GM21737 (cell line): ENCODE measurements around the gene EIF2B2.
A peak's percentile ranks its signal among the peaks of the same experiment; 100 is the strongest.

Experiments
- ATAC-seq: cut with Tn5 transposase; IDR thresholded peaks from one replicate; pipeline ENCODE4 v1.9.1; 2021; ENCODE audit warnings: mild to moderate bottlenecking, moderate library complexity; ENCODE audit not compliant: unreplicated experiment

Gene EIF2B2

DNA sequence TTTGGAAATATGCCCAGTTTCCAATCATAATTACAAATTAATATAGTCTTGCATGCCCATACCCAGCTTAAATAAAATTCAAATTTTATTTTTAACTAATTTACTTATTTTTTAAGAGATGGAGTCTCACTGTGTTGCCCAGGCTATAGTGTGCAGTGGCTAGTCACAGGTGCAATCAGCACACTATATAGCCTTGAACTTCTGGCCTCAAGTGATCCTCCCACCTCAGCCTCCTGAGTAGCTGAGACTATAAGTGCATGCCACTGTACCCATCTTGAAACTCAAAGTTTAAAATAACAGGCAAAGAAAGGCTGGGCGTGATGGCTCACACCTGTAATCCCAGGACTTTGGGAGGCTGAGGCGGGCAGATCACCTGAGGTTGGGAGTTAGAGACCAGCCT, 38.2 kb downstream of the EIF2B2 start:
- ATAC-seq, result no peak

DNA sequence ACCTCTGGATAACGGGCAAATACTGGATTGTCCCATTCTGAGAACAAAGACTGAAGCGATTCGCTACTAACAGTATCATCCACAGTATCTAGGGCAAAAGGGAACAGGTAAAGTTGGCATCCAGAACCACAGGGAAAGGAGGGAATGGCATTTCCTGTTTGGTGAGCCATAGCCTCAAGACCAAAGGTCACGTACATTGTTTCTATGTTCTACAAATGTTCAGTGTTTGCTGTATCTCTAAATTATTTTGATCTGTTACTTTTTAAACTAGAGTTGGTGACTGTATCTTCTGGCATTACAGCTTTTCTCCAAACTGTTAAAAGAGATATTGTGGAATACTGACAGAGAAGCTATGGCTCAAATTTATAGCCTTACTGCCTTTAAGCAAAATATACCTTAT, 38.9 kb downstream of the EIF2B2 start:
- no peak for ATAC-seq

DNA sequence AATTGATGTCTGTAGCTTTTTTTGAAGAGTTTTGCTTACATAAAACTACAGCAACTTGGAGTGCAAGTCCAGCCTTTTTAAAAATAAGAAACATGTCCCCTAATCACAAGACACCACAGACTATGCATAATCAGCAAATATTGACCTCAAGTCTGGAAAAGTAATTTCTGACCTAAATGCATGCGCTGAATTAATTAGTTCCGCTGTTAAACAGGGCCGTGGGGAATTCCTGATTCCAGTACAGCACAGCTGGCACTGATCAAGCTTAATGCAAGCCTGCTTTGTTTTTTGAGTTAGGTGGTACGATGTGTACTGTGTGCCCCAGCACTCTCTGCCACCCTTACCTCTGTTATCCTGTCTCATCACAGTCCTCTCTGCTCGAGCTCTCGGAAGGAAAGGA, 39.3 kb downstream of the EIF2B2 start:
- ATAC-seq, result no peak

DNA sequence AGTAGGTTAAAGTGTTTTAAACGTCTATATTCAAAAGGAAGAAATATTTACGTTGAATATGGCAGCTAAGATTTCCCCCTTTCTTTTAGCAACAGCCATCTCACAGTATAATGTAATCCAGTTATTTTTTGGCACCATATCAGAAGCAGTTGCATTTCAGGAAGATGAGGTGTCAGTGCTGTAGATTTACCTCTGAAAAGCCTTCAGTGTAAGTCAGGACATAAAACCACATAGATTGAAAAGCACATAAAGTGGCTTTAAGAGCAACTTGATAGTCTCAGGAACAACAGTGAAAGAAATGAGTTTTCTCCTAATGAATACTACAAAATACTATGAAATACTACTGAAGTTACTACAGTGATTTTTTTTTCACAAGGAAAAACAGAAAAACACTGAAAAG, 41.6 kb downstream of the EIF2B2 start:
- no peak for ATAC-seq

DNA sequence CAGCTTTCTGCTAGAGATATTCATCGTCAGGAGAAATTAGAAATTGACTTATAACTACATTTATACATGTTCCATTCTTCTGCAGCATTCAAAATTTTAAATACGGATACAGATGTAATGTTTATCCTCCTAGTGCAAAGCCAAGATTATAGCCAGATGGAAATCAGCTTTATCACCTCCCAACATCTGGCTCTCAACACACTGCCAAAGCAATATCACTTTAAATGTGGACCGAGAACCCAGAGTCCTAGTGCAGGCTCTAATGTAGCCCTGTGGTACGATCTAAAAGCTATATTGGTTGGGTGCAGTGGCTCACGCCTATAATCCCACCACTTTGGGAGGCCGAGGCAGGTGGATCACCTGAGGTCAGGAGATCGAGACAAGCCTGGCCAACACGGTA, 42.0 kb downstream of the EIF2B2 start:
- ATAC-seq, result no peak

DNA sequence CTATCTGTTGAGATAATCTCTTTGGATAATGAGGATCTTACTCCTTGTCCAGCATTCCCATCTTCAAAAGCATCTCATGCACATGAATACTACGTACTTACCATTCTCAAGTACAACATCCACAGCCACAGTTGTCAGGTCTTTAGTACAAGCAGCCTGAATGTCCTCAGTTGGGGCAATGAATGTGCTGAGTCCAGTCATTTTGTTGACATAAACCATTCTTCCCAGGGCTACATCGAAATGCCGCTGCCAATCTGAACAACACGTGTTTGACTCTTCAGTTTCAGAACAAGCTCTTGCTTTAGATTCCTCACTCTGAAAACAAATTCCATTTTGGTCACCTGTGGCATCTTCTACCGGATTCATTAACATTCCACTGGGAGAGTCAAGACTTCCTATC, 43.6 kb downstream of the EIF2B2 start:
- ATAC-seq, result no peak

DNA sequence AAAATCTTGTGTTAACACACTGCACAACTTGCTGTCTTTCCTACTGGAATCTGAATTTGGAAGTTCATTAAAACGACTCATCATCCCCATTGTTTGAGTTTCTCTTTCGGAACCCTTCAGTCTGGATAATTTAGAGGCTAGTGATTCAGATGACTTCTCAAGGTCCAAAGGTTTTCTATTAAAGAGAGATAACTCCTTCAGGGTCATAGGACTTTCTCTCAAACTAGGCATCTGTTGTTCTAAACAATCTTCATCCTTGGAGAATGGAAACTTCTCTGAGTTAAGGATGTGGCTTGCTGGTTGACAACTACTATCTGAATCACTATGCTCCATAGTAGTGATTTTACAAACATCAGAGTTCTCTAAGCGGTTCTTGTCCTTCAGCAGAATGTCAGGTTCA, 44.2 kb downstream of the EIF2B2 start:
- ATAC-seq, result no peak

DNA sequence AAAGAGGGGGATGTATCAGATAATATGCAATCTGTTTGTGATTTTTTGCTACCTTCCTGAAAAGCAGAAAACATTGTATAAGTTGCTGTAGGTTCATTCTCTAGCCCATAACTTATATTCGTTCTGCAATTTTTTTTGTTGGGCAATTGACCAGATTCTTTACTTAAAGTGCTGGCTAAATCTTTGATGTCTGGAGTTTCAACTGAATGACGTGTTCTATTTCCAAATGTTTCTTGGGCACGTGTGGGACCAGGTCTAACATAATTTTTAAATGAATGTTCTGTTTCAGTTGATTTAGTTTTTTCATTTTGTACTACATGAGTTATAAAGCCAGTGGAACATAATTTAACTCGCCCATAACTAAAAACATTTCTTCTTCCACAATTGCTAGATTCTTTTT, 44.8 kb downstream of the EIF2B2 start:
- no peak for ATAC-seq

DNA sequence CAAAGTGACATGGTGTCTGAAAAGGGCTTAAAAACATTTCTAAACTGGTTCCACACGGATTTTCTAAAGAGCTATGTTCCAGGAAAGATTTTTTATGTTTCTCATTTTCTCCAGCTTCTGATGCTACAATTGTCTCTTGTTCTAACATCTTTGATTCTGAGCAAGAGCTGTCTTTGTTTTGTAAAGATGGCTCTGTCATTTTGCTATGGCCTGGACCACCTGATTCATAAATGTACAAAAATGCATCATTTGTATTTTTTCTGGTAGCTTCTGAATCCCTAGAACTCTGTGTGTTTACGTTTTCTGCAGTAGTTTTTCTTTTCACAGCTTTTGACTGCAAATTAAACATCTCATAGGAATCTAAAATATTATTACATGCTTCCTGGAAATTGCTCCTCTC, 45.4 kb downstream of the EIF2B2 start:
- ATAC-seq, result no peak

DNA sequence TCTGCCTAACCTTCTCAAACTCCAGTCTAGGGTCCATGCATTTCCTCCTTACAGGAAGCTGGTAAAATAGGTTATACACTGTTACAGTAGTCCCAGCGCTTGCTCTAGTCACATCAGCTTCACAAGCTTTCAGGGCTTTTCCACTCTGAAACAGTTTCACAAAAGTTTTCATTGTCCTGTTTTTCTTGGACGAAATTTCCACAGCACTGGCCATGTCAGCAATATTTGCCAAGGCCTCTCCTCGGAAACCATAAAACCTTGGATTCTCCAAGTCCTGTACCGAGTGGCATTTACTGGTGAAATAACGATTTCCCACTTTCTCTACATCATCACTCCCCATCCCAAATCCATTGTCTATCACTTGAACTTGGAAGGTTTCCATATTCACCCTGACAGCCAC, 46.4 kb downstream of the EIF2B2 start:
- ATAC-seq, result no peak

DNA sequence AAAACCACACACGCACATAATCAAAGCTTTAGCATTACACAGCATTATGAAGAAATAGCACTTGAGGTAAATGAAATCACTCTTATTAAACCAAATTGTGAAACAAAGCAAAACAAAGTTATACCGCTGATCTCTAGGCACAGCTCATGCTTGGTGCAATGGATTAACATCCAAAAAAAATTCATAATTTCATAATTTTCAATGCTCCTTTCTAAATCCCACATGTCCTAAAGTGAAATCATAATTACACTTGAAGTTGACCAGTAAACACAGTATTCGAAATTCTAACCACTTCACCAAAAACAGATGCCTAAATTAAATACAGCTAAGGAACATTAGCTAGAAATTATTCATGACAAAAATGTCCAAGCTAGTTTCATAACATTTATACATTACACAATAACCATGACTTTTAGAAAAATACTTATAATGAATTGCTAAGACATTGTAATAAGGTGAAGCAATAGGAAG, 47.0 kb downstream of the EIF2B2 start:
- ATAC-seq, result no peak

DNA sequence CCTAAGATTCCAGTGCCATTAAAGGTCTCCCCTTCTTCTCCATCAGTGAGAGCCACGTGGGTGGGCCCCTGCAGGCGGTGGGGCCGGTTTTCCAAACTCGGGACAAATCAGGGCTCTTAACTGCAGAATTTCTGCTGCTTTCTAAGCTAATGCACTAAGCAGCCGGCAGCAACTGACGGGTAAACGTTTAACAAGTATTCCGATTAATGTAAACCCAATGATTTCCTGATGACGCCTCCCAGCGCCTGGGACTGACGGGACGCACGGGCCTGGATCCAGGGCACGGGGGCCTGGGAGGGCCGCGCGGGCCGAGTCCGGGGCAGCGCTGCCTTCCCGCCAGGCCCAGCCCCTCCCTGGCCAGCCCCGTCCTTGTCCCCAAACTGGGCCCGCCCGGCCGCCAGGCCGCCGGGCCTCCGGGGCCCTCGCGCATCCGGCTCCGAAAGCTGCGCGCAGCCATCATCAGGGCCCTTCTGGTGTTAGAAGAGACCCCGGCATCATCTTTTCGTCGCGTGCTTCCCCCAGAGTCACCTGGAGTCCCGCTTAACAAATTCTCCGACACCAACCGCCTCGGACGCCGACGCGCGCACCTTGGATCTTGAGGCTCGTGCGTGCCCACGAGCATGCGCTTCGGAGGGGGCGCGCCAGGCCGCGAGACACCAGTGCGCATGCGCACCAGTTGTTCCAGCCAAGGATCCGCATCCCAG, 48.3 kb downstream of the EIF2B2 start, which contains the start of gene MLH3:
TSS of gene MLH3 (minus strand) at position 616 of the 704 bp plus-strand sequence. CDS start 1,812 bp downstream, outside the sequence.
- ATAC-seq, result peak; percentile 66

DNA sequence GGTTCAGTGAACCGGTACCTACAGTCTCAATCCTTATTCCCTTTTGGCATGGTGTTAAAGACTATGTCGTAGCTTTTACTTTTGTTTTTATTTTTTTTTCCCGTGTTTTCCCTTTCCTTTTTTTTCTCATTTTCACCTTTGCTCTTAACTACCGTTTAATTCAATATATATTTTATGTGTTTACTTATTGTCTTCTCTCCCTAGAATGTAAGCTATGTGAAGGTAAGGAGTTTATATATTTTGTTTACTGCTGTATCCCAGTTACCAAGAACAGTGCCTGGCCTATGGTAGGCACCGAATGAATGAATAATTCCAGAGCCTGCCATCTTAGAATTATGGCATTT, 48.8 kb downstream of the EIF2B2 start:
- ATAC-seq, result no peak

DNA sequence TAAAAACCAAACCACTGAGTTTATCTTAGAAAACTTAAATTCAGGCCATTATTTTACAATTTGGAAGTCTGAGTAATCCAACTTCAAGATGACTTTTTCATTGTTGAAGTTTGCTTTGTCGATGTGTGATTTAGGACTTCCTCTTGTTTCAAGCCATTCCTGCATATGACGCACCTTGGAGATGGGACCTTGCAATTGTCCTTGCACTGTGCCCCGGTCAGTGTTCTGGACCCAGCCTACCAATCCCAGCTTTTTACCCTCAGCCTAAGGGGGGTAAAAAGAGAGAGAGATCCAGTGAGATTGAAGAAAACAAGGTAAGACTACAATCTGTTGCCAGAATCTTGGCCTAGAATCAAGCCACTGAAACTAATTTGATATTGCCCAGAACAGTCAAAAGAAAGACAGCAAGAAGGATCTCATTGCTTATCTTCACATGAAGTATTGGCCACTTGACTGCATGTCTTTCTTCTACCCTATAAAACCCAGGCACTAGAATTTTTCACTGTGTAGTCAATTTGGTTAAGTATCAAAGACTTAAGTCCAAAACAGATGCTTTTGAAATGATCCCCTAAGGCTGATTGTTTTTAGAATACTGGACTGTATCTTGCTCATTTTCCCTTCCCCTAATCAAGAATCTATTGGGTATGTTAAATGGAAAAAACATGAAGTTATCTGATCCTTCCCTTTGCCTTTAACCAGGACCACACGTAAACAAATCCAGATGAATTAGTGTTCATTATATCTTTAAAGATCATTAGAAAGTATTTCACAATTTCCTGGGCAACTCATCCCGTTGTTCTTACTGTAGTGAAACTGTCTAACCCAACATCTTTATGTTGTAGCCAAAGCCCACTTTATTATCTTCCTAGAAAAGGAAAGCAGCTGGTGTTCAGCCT, 50.9 kb downstream of the EIF2B2 start:
- ATAC-seq, result no peak

DNA sequence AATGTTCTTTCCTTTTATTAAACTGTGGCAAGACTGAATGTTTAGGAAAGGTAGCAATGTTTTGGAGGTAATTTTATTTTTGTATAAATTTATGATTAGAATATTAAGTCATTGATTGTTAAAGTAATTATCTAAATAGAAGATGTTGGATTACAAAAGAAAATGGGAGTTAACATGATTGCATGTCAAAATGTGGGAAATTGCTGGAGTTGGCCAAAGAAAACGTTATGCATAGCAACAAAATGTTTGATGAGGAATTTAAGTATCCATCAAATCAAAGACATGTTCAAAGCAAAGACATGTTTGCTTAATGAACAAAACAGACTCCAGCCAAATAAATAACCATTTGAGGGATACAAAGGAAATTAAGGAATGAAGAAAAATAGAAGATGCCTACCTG, 51.7 kb downstream of the EIF2B2 start:
- no peak for ATAC-seq

DNA sequence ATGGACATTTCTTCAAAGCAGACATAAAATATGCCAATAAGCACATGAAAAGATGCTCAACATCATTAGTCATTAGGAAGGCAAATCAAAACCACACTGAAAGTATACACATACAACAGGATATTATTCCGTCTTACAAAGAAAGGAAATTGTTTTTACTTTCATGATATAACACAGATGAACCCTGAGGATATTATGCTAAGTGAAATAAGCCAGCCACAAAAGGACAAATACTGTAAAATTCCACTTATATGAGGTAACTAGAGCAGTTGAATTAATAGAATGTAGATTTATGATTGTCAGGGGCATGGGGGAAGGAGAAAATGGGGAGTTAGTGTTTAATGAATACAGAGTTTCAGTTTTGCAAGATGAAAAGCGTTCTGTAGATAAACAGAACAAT, 56.9 kb downstream of the EIF2B2 start:
- no peak for ATAC-seq

DNA sequence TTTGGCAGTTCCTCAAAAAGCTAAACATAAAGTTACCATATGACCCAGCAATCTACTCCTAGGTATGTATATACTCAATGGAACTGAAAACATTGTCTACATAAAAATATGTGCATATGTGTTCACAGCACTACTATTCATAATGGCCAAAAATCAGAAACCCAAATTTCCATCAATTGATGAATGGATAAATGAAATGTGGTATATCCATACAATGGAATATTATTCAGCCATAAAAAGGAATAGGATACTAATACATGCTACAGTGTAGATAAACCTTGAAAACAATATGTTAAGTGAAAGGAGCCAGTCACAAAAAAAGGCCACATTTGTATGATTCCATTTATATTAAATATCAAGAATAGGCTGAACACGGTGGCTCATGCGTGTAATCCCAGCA, 57.7 kb downstream of the EIF2B2 start:
- no peak for ATAC-seq
